HG03095 (cell line): Measurements from ENCODE around the gene PSMC3.

Source experiments
- ATAC-seq: cut with Tn5 transposase; IDR thresholded peaks from one replicate; pipeline ENCODE4 v1.9.1; 2021; ENCODE audit warnings: moderate library complexity; ENCODE audit not compliant: unreplicated experiment

Gene PSMC3

DNA sequence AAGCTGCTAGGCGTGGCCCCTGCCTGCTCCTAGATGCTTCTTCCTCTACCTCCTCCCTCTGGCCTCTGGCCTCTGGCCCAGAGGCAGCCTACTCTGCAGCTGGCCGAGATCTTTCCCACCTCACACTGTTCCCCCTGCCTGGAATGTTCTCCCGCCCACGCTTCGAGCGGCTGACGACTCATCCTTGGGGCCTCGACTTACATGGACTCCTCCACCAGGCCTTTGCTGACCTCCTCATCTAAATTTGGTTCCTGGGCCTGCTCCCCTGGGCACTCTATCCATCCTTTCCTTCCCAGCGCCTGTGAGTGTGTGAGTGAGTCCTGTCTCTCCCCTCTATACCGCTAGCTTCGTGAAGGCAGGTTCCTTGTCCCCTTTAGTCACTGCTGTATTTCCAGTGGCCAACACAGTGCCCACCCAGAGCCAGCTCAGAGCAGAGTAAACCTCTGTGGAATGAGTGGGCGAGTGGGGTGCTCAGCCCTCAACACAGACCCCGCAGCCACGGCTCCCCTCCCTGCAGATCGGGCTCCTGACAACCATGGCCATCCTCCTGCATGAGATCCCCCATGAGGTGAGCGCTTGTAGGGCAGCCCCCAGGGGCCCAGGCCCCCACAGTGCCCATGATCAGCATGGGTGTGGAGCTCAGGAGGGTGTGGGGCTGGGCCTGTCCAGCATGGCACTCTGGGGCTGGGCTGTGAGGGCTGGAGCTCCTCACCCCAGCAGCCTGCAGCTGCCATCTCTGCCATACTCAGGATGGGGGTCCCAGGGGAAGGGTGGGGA, 12.1 kb downstream of the PSMC3 start:
- ATAC-seq = no peak

DNA sequence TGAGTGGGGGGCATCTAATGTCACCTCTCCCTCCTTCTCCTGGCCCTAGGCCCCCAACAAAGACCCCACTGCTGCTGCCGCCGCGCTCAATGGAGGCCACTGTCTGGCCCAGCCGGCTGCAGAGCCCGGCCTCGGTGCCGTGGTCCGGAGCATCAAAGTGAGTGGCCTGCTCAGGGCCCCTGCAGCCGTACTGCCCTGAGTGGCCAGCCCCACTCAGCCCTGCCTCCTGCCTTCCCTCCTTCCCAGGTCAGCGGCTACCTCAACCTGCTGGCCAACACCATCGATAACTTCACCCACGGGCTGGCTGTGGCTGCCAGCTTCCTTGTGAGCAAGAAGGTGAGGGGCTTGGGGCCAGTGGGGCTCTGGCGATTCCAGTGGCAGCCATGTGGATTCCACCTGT, 12.9 kb downstream of the PSMC3 start:
- ATAC-seq = no peak

DNA sequence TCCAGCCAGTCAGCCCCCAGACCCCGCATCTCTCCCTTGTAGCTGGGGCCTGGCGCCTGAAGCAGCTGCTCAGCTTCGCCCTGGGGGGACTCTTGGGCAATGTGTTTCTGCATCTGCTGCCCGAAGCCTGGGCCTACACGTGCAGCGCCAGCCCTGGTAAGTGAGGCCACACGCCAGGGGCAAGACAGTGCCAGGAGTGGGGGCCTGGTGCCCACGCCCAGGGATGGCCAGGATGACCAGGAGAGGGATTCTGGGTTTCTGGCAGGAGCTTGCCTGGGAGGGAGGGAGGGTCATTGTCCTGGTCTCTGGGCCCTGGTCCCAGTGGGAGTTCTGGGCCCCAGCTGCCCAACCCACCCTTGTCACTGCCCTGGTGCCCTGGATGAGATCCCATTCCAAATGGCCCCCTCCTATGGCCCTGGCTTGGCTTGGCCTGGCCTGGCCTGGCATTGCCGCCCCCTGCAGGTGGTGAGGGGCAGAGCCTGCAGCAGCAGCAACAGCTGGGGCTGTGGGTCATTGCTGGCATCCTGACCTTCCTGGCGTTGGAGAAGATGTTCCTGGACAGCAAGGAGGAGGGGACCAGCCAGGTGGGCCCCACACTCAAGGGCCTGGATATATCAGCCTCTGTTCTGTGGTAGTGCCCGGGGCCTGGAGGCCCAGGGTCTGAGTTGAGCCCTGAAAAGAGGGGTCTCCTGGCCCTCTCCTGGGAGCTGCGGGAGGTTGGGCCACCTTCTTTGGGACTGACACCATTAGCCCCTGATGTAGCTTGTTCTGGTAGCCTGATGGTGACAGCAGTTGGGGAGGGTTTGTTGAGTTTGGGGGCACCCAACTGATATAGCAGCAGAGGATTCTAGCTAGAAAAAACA, 14.1 kb downstream of the PSMC3 start:
- ATAC-seq = no peak

- ATAC-seq = no peak
These were observed 15.6 kb downstream of the PSMC3 start for GRCh38 chr11:47410370-47411264.

DNA sequence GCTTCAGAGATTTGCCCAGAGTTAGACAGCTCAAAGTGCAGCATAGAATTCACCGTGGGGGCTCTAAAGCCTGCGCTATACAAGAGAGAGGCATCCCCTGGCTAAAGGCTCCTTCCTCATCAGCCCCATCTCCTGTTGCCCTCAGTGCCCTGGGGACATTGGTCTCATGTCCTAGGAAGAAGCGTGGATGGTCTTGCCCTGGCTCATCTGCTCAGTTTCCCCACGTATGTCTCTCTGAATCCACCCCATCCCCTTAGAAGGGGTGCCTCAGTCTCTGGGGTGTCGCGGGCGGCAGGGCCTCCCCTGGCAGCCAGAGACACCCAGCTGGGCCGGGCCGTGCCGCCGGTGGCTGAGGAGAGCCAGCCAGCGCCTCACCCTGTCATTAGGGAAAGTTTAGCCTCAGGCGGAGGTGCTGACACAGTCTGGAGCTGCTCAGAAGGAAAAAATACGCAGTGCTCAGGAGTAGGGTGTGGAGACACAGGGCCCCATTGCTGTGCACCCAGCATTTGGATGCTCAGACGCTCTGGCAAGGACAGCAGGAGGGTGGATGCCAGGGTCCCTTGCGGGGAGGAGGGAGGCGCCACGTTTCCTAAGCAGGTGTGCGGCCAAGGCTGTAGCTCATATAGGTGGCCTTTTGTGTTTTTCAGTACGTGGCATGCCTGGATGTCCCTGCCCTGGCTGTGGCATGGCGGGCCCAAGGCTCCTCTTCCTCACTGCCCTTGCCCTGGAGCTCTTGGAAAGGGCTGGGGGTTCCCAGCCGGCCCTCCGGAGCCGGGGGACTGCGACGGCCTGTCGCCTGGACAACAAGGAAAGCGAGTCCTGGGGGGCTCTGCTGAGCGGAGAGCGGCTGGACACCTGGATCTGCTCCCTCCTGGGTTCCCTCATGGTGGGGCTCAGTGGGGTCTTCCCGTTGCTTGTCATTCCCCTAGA, 16.5 kb downstream of the PSMC3 start:
- no peak for ATAC-seq

DNA sequence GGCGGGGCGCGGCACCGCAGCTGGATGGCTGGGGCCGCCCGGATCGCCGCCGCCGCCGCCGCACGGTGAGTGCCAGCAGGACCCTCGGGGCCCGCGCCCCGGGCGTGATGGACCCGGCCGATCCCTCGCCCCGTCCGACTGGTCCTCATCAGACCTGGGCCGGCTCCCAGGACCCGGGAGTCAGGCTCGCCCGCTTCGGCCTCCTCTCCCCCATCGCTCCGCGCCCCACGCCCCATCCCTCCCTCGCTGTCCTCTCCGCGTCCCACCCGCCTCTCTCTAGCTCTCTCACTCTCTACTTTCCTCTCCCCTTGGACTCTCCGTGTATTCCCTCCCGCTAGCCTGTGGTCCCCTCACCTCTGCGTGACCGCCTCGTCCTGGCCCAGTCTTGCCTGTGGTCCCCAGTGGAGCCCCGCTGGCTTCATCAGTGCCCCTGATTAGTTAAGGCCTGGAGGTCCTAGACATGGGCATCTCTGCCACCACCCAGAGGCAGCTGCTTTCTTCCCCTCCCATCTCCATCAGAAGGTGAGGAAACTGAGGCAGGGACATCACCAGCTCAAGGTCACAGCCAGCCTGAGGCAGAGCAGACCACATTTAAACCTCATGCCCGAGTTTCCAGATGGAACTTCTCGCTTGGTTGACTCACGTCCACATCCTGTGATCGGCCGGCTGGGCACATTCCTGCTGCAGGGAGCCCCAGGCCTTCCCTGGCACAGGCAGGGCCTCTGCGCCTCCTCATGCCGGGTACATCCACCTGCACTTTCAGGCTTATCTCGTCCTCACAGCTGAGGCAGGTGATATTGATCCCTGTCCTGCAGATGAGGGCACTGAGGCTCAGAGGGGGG, 17.4 kb downstream of the PSMC3 start:
- ATAC-seq = no peak

DNA sequence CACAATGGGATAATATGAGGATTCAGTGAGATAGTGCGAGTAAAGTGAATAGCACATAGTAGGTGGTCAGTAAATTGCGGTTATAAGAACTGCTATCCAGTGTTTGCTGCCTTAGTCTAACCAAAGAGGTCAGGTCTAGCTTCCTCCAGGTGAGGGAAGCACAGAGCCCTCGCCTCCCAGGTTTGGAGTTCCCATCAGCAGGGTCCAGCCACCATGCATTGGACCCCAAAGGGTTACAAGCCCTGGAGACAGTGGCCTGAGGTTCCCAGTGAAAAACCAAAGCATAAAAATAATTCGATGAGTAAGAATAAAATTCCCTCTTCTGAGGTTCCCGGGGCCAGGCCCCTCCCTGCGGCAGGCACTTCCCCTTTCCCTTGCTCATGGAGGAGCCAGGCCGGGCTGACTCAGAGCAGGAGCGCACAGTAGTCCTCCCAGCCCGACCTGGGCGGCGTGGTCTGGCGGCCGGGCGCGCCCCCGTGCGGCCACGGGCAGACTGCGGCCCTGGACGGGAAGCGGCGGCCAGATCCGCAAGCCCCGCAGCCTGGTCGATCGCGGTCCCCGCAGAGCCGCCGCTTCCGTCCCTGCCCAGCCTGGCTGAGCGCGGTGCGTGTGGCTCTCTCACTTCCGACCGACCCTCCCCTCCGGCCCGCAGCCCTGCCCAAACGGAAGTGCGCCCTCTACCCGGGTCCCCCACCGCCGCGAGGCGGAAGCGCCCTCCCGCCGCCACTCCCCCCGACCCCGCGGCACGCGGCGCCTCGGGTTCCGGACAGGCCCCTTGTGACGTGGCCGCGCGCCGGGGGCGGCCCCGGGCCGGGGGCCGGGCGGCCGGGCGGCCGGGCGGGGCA, 18.3 kb downstream of the PSMC3 start, which contains the start of gene SLC39A13:
TSS of gene SLC39A13 (plus strand) at position 845 of the 845 bp plus-strand sequence. CDS start 1,505 bp downstream, outside the sequence.
- peak; percentile 75 for ATAC-seq

GRCh38 chr11:47406896-47407745, 19.1 kb downstream of the PSMC3 start:
- ATAC-seq = no peak

DNA sequence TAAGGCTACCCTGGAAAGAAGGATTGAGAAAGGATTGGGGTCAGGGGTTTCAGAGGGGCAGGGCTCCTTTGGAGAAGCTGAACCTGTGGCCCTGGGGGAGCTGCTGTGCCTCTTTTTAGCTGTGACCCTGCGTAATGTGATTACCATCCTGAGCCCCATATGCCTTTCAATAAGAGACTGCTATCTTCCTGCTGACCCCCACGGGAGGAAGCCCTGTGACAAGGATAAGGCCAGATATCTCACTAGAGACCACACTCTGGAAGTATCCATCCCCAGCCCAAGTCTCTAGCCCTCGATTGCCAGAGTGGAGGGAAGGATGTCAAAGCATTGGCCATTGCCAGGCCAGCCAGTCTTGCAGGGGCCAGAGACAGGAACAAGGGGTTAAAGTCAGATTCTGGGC, 22.7 kb downstream of the PSMC3 start:
- ATAC-seq = no peak

GRCh38 chr11:47403135-47403534, 23.1 kb downstream of the PSMC3 start:
- ATAC-seq = no peak

- ATAC-seq = peak; percentile 61
These were observed 25.4 kb downstream of the PSMC3 start for GRCh38 chr11:47400768-47401279.

DNA sequence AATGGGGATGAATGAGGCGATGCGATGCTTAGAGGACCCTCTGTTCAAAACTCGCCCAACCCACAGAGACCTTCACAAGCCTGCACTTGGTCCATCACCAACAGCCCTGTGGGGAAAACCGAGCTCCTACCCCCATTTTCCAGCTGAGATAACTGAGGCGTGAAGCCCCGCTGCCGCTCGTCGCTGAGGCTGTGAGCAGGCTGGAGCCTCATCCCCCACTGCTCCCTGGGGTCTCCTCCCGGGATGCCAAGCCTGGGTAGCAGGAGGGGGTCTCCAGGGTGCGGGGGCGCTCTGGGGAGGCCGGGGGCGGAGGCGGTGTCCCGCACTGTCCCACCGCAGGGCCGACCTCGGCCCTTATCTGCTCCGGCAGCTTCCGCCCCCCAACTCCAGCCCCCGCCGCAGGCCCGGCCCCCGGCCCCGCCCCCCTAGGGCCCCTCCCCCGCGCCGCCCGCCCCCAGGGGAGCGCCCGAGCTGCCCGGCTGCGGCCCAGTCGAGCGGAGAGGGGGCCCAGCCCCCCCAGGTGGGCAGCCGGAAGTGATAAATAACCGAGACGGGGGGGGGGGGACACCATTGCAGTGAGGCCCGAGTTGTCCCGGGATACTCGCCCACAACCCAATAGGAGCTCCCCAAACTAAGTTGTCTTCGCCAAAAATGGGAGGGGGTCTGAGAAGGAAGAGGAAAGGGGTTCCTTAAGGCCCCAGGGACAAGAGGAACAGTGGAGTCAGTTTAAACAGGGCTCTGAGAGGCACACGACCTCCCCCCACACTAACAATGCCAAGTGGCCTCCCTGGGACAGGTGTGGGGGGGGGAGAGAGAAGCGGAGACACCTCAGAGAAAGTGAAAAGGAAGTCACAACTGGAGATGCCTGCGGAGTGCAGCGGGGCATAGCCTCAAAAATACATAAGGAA, 26.1 kb downstream of the PSMC3 start:
- ATAC-seq = peak; percentile 38

- no peak for ATAC-seq
These were observed 27.7 kb downstream of the PSMC3 start for GRCh38 chr11:47398551-47398950.

DNA sequence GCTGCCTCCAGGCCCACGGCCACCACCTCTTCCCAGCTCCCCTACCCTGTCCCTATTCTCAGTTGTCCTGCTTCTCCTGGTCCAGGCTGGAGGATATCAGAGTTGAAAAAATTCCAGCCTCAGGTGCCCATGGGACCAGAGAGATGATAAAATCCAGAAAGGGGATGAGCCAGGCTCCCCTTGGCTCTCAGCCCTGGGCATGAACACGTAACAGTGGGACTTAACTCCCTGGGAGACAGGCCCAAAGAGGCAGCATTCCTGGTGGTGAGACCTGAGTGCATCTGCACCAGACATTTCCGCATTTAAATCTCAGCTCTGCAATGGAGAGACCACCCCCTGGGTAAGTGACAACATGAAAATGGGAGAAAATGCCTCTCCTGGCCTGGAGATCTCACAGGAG, 28.2 kb downstream of the PSMC3 start:
- ATAC-seq = no peak

DNA sequence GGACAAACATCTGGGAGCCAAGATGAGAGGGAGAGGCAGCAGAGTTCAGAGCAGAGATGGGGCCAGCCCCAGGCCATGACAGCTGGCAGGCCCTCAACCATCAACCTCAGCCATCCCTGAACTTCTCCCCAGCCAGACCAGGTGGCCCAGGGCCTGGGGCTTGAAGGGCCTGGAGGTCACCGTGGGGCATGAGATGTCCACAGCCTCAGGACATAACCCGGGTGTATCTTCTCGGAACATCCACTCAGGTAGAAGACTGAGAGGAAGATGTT, 30.3 kb downstream of the PSMC3 start:
- no peak for ATAC-seq
